Kidney epithelial cell (primary cell): ENCODE results near the gene SLC9A5. TPM values are rescaled to one million over a fixed set of nuclear protein-coding genes. Genes with fewer than 3 reads are reported as not detected.

Source experiments
- DNase-seq: peaks from one replicate; pipeline ENCODE4 v3.0.0-alpha.2; 2010; ENCODE audit warnings: low read depth
- H3K27me3 ChIP-seq: 2 replicates; pipeline ENCODE4 v1.6.0; 2011; ENCODE audit warnings: low read length; ENCODE audit not compliant: control insufficient read depth, insufficient read depth
- H3K36me3 ChIP-seq: 2 replicates; pipeline ENCODE4 v1.5.1; 2011; ENCODE audit warnings: low read length; ENCODE audit not compliant: control insufficient read depth, insufficient read depth
- H3K4me3 ChIP-seq: 2 replicates; pipeline ENCODE4 v1.5.1; 2011; ENCODE audit warnings: low read depth, mild to moderate bottlenecking, control low read depth, low read length
- CTCF ChIP-seq: IDR thresholded peaks from 2 replicates; pipeline ENCODE4 v1.5.1; 2011; ENCODE audit warnings: mild to moderate bottlenecking, moderate library complexity, low read length, control low read depth, inconsistent platforms; ENCODE audit not compliant: insufficient read depth, poor library complexity, severe bottlenecking
- total RNA-seq: library from RNA; depleted of rRNA; stranded (reverse); fragments of >200 nt; gene quantifications from 2 replicates; pipeline ENCODE4 v1.2.3, GENCODE V29; 2015

The SLC9A5 gene
- total RNA-seq, 1 donor from 2014 or later: not detected

GRCh38 chr16:67240506-67240905, 8.3 kb upstream of the SLC9A5 start:
- Histone ChIP-seq H3K27me3 (no peaks in the 10 kb centered on the region), H3K4me3 (no peak overlapping the region), H3K36me3 (peaks cover 4% of the 10 kb centered on the region)
- no peak for TF ChIP-seq CTCF
- no peak for DNase-seq

DNA sequence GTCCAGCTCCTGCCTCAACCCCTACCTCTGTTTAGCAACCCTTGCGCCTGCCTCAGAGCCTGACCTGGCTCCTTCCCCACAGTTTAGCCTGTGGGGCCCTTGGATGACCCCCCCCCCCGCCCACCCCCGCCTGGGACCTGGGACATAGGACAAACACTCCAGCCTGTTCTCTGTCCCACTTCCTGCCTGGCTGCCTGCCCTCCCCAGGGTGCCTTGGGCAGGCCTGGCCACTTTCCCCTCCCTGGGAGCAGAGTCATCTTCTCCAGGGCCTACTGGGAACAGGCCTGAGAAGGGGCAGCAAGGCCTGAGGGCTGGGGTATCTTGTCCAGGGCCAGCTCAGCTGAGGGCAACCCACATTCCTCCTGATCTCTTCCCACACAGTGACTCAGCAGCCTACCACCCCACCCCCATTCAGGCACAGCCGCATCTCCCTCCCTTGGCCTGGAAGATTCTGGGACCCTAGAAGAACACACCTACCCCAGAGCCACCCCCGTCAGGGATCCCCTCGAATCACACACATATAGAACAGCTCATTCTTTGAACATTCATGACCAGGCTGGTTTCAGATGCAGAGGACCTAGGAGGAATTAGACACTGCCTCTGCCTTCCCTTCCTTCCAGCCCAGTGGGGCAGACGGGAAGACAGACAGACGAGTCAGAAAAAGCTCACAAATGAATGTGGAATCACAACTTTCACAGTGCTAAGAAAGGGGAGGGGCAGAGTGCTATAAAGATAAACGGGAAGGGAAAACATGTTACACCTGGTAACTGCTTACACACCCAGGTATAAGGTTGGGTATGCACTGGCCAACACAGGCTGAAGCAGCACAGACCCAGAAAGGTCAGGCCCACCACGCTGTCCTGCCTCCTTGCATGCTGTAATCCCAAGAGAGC, 7.5 kb upstream of the SLC9A5 start:
- no peak for TF ChIP-seq CTCF
- Histone ChIP-seq H3K4me3 (no peak overlapping the region), H3K36me3 (peaks cover 4% of the 10 kb centered on the region), H3K27me3 (no peaks in the 10 kb centered on the region)
- peak; percentile 70 for DNase-seq

- no peak for DNase-seq
- Histone ChIP-seq H3K4me3 (no peak overlapping the region), H3K27me3 (no peaks in the 10 kb centered on the region), H3K36me3 (peaks cover 4% of the 10 kb centered on the region)
- no peak for TF ChIP-seq CTCF
These were observed 6.5 kb upstream of the SLC9A5 start for GRCh38 chr16:67242138-67242730.

DNA sequence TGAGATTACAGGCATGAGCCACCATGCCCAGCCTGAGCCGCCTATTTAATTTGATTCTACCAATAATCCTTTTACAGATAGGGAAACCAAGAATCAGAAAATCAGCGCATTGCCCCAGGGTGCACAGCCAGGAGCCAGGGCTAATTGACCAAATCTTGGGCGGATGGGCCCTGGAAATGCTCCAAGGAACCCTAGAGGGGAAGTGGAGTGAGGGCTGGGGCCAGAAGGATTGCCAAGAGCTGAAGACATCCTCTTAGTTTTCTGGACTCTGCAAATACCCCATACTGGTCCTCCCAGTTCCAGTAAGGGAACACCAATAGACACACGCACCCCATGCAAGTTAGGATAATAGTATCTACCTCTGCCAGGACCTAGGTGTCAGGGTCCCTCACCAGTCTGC, 5.3 kb upstream of the SLC9A5 start:
- Histone ChIP-seq H3K27me3 (no peaks in the 10 kb centered on the region), H3K4me3 (no peak overlapping the region), H3K36me3 (peaks cover 2% of the 10 kb centered on the region)
- no peak for DNase-seq
- TF ChIP-seq CTCF: no peak

DNA sequence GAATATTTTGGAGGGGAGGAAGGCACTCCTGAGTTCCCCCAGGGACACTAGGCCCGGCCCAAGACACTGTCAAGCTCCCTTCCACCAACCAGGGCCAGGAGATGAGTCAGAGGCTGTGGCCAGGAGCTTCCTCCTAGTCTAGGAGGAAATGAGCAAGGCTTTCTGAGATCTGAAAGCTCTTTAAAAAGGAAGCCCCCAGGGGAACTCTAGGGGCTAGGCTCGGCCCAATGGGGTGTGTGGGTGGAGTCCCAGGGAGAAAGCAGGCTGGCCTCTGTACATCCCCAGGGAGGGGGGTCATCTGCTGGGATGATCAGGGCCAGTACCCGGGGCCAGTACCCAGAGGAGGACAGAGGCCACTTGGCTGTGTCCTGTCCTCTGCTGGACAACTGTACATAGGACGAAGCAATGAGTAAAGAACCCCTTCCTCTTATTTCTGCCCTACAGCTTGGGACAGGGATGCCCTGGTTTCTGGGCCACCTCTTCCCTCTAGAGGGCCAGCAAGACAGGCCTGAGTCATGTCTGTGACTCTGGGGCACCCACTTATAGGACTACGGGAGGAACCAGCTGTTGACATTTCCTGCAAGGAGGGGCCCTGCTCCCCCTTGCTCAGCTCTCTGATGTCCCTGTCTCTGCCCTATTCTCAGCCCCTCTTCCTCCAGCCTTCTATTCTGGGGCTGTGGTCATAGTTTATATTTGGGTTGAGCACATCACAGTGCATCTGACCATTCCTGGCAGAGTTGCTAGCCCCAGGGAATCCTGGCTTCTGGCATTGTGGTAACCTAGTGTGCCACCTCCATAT, 4.2 kb upstream of the SLC9A5 start:
- Histone ChIP-seq H3K4me3 (no peak overlapping the region), H3K27me3 (peaks cover 8% of the 10 kb centered on the region), H3K36me3 (no peaks in the 10 kb centered on the region)
- no peak for DNase-seq
- TF ChIP-seq CTCF: no peak
